Measurements from ENCODE around the gene WDR45. TPM values are rescaled to one million over a fixed set of nuclear protein-coding genes. Genes with fewer than 3 reads are reported as not detected.
A peak's percentile ranks its signal among the peaks of the same experiment; 100 is the strongest.

Gene WDR45
- total RNA-seq, 2 experiments from 2014 or later, result 32.4 to 48.7 TPM

- Histone ChIP-seq H2AFZ (ENCODE audit: low read length) (no peak overlapping the region), H3K4me3 (ENCODE audit: low read depth, low read length, poor library complexity, severe bottlenecking) (no peak overlapping the region), H3K4me2 (ENCODE audit: low read length) (no peak overlapping the region), H4K20me1 (ENCODE audit: insufficient read depth, low read length) (no peaks in the 10 kb centered on the region), H3K9me2 (ENCODE audit: insufficient read depth, low read length) (no peaks in the 10 kb centered on the region), H3K9me3 (ENCODE audit: low read length) (no peaks in the 10 kb centered on the region), H3K36me3 (ENCODE audit: insufficient read depth, low read length) (no peaks in the 10 kb centered on the region), H3K4me1 (ENCODE audit: insufficient read depth, low read length, poor library complexity, severe bottlenecking) (peaks cover 12% of the 10 kb centered on the region), H3K27ac (ENCODE audit: low read depth, low read length, poor library complexity, severe bottlenecking) (no peak overlapping the region), H3K79me2 (ENCODE audit: insufficient read depth, low read depth, low read length) (no peaks in the 10 kb centered on the region)
- BruUV-seq (replicated peaks), result no TSS peak
- POLR2A ChIA-PET, result no interaction called here
- CTCF ChIA-PET (ENCODE audit: unreplicated experiment), result no interaction called here
- no peak for DNase-seq (ENCODE audit: low spot score)
- intact Hi-C loops (cut with micrococcal nuclease; ENCODE audit: unreplicated experiment), result no loop called here
- TF ChIP-seq EZH2phosphoT487 (IDR thresholded peaks at IDR 0.05; ENCODE audit: borderline replicate concordance, low read depth, low read length) (no peak), CTCF (conservative IDR thresholded peaks at IDR 0.05; ENCODE audit: low read length) (no peak)
Observed at GRCh38 chrX:49077941-49078340, 1.7 kb downstream of the WDR45 start.

GRCh38 chrX:49075347-49075746, 4.3 kb downstream of the WDR45 start:
- Histone ChIP-seq H3K4me1 (ENCODE audit: insufficient read depth, low read length, poor library complexity, severe bottlenecking) (peaks cover 12% of the 10 kb centered on the region), H3K27ac (ENCODE audit: low read depth, low read length, poor library complexity, severe bottlenecking) (no peak overlapping the region), H4K20me1 (ENCODE audit: insufficient read depth, low read length) (no peaks in the 10 kb centered on the region), H3K9me2 (ENCODE audit: insufficient read depth, low read length) (no peaks in the 10 kb centered on the region), H3K9me3 (ENCODE audit: low read length) (no peaks in the 10 kb centered on the region), H3K79me2 (ENCODE audit: insufficient read depth, low read depth, low read length) (no peaks in the 10 kb centered on the region), H3K36me3 (ENCODE audit: insufficient read depth, low read length) (no peaks in the 10 kb centered on the region), H3K4me2 (ENCODE audit: low read length) (no peak overlapping the region), H2AFZ (ENCODE audit: low read length) (no peak overlapping the region), H3K4me3 (ENCODE audit: low read depth, low read length, poor library complexity, severe bottlenecking) (no peak overlapping the region)
- BruUV-seq (replicated peaks), result no TSS peak
- intact Hi-C loops (cut with micrococcal nuclease; ENCODE audit: unreplicated experiment), result no loop called here
- CTCF ChIA-PET (ENCODE audit: unreplicated experiment), result no interaction called here
- TF ChIP-seq CTCF (conservative IDR thresholded peaks at IDR 0.05; ENCODE audit: low read length), result no peak
- no peak for TF ChIP-seq EZH2phosphoT487 (IDR thresholded peaks at IDR 0.05; ENCODE audit: borderline replicate concordance, low read depth, low read length)
- DNase-seq (ENCODE audit: low spot score), result no peak
- POLR2A ChIA-PET, result interaction anchor here (0.6 kb wide), 1 partner anchor 193 kb away, joined by 3 read pairs; no protein-coding TSS in a partner anchor

GRCh38 chrX:49073601-49074575, 5.8 kb downstream of the WDR45 start, which contains the start of gene PRAF2:
TSS of gene PRAF2 (minus strand) at chrX:49074002. CDS start at chrX:49073987, 15 bp downstream.
- BruUV-seq (replicated peaks), result no TSS peak
- peak within 1 kb of the TSS; percentile 76 for H2AFZ ChIP-seq (ENCODE audit: low read length)
- TF ChIP-seq CTCF (conservative IDR thresholded peaks at IDR 0.05; ENCODE audit: low read length) (no peak), EZH2phosphoT487 (IDR thresholded peaks at IDR 0.05; ENCODE audit: borderline replicate concordance, low read depth, low read length) (no peak)

More at GRCh38 chrX:49073601-49074575, 5.8 kb downstream of the WDR45 start, which contains the start of gene PRAF2:
- peak within 1 kb of the TSS; percentile 71 for H3K4me2 ChIP-seq (ENCODE audit: low read length)
- ChIA-PET CTCF (ENCODE audit: unreplicated experiment) (no interaction called here), POLR2A (no interaction called here)
- H3K27ac ChIP-seq (ENCODE audit: low read depth, low read length, poor library complexity, severe bottlenecking), result no peak within 1 kb of the TSS
- H4K20me1 ChIP-seq (ENCODE audit: insufficient read depth, low read length), result no peaks in the 10 kb centered on the region
- H3K79me2 ChIP-seq (ENCODE audit: insufficient read depth, low read depth, low read length), result no peaks in the 10 kb centered on the region
- no peaks in the 10 kb centered on the region for H3K36me3 ChIP-seq (ENCODE audit: insufficient read depth, low read length)
- H3K4me1 ChIP-seq (ENCODE audit: insufficient read depth, low read length, poor library complexity, severe bottlenecking), result peaks cover 7% of the 10 kb centered on the region
- peak within 1 kb of the TSS; percentile 67 for H3K4me3 ChIP-seq (ENCODE audit: low read depth, low read length, poor library complexity, severe bottlenecking)
- intact Hi-C loops (cut with micrococcal nuclease; ENCODE audit: unreplicated experiment), result no loop called here
- peak; percentile 89 for DNase-seq (ENCODE audit: low spot score)
- no peaks in the 10 kb centered on the region for H3K9me3 ChIP-seq (ENCODE audit: low read length)
- H3K9me2 ChIP-seq (ENCODE audit: insufficient read depth, low read length), result no peaks in the 10 kb centered on the region
